Activated T-cell treated with anti-CD3 and anti-CD28 coated beads, Interleukin-2, amount 50 U/mL, for 4 hours (primary cell): ENCODE measurements around the gene FAM81A. TPM values are rescaled to one million over a fixed set of nuclear protein-coding genes. Genes with fewer than 3 reads are reported as not detected.
"Not testable (repeated sequence)": the region's sequence is repeated elsewhere in the genome, so short reads cannot be mapped to it uniquely, and the experiment has no call there.

Experiments
- ATAC-seq, 2 donors: fragments of 200-7000 bp; cut with Tn5 transposase; one replicate each; pipeline ENCODE4 v1.10.0; 2021
- DNase-seq: peaks from one replicate; pipeline ENCODE4 v3.0.0-alpha.2; 2020
- H3K27me3 Mint-ChIP-seq: one replicate; pipeline ENCODE4 v1.8.0; 2021; ENCODE audit warnings: low read depth, mixed read lengths
- H3K36me3 Mint-ChIP-seq: one replicate; pipeline ENCODE4 v1.8.0; 2022; ENCODE audit warnings: mixed read lengths; ENCODE audit not compliant: insufficient read depth
- H3K4me1 Mint-ChIP-seq: one replicate; pipeline ENCODE4 v1.8.0; 2021; ENCODE audit warnings: low read depth, mixed read lengths
- H3K4me3 Mint-ChIP-seq: one replicate; pipeline ENCODE4 v1.8.0; 2021; ENCODE audit warnings: mild to moderate bottlenecking, moderate library complexity, mixed read lengths
- H3K9me3 Mint-ChIP-seq: one replicate; pipeline ENCODE4 v1.8.0; 2021; ENCODE audit warnings: mixed read lengths
- total RNA-seq, 3 donors: library from RNA; stranded (reverse); gene quantifications; one replicate each; pipeline ENCODE4 v1.2.1, GENCODE V29; 2021

Gene FAM81A
- total RNA-seq, 3 donors from 2014 or later, result 0.08 to 0.81 (median 0.40) TPM

DNA sequence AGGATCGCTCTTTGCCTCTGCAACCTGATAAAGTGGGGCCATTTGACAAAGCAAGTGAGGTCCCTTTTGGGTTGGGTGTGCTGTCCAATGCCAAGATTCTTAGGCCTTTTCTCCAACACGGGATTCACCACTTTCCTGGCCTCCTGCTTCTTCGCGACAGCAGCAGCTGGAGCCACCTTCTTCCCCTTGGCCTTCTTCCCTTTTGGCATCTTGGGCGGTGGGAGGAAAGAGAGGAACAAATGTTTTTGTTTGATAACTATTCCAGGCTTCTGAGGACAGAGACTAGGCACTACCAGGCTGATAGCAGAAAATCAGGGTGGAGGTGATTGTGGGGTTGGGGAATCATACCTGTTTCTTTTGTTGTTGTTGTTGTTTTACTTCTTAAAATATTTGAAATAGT is 30.0 kb upstream of the FAM81A start:
- no peak for DNase-seq
- peaks cover 23% of the 10 kb centered on the region for H3K4me1 Mint-ChIP-seq
- no peaks in the 10 kb centered on the region for H3K36me3 Mint-ChIP-seq
- H3K27me3 Mint-ChIP-seq, result peaks cover 1% of the 10 kb centered on the region
- H3K4me3 Mint-ChIP-seq, result no peak overlapping the region
- ATAC-seq, result no peak
- no peaks in the 10 kb centered on the region for H3K9me3 Mint-ChIP-seq

GRCh38 chr15:59410391-59410896 is 27.5 kb upstream of the FAM81A start:
- no peaks in the 10 kb centered on the region for H3K36me3 Mint-ChIP-seq
- no peak for ATAC-seq

GRCh38 chr15:59413577-59413976 is 24.4 kb upstream of the FAM81A start:
- H3K9me3 Mint-ChIP-seq, result no peaks in the 10 kb centered on the region
- peaks cover 29% of the 10 kb centered on the region for H3K4me1 Mint-ChIP-seq
- DNase-seq (no peak), ATAC-seq (no peak)
- no peak overlapping the region for H3K4me3 Mint-ChIP-seq
- H3K36me3 Mint-ChIP-seq, result no peaks in the 10 kb centered on the region
- H3K27me3 Mint-ChIP-seq, result peaks cover 21% of the 10 kb centered on the region

More at GRCh38 chr15:59410391-59410896, 27.5 kb upstream of the FAM81A start:
- Mint-ChIP-seq H3K27me3 (peaks cover 10% of the 10 kb centered on the region), H3K4me3 (no peak overlapping the region), H3K9me3 (no peaks in the 10 kb centered on the region), H3K4me1 (peaks cover 31% of the 10 kb centered on the region)
- no peak for DNase-seq

GRCh38 chr15:59416816-59417215 is 21.2 kb upstream of the FAM81A start:
- H3K27me3 Mint-ChIP-seq, result peaks cover 20% of the 10 kb centered on the region
- no peaks in the 10 kb centered on the region for H3K9me3 Mint-ChIP-seq
- no peak overlapping the region for H3K4me3 Mint-ChIP-seq
- peaks cover 21% of the 10 kb centered on the region for H3K4me1 Mint-ChIP-seq
- no peaks in the 10 kb centered on the region for H3K36me3 Mint-ChIP-seq
- ATAC-seq (no peak), DNase-seq (no peak)

DNA sequence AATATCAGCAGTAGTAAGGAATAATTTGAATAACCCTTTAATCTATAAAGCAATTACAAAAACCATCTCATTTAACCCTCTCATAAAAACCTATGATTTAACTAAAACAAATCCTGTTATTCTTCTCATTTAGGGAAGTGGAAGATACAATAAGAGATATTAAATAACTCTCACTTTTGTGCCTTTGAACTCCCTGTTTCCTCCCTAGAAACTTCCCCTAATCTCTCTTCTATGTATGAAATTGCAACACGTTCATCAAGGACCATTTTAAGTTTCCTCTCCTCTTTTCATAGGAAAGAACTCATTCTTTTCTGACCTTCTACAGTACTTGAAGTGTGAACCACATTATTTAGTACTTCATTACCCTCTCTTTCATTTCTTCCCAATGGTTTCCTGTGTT is 18.8 kb upstream of the FAM81A start:
- no peak for ATAC-seq
- H3K36me3 Mint-ChIP-seq, result no peaks in the 10 kb centered on the region
- no peak for DNase-seq
- H3K27me3 Mint-ChIP-seq, result peaks cover 25% of the 10 kb centered on the region
- no peaks in the 10 kb centered on the region for H3K9me3 Mint-ChIP-seq
- peaks cover 5% of the 10 kb centered on the region for H3K4me1 Mint-ChIP-seq
- no peak overlapping the region for H3K4me3 Mint-ChIP-seq

DNA sequence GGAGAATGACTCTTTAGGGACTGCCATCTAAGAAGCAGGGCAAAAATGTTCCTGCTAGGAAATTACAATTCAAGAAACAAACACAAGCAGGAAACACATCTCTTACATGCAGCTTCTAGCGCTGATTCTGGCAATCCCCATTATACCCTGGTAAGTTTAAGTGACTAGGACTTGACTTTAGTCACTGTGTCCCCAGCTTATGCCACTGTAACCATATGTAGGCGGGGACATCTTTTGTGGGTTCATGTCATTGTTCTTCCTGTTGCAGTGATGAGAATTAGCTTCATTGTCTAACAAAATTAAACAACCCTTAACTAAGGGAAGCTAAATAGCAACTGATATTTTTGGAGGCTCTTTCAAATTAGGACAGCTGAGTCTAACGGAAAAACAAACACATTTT is 17.9 kb upstream of the FAM81A start:
- H3K27me3 Mint-ChIP-seq, result peaks cover 27% of the 10 kb centered on the region
- H3K36me3 Mint-ChIP-seq, result no peaks in the 10 kb centered on the region
- no peaks in the 10 kb centered on the region for H3K9me3 Mint-ChIP-seq
- H3K4me3 Mint-ChIP-seq, result no peak overlapping the region
- DNase-seq (no peak), ATAC-seq (peak; percentile 48 to 63)
- H3K4me1 Mint-ChIP-seq, result peaks cover 4% of the 10 kb centered on the region

DNA sequence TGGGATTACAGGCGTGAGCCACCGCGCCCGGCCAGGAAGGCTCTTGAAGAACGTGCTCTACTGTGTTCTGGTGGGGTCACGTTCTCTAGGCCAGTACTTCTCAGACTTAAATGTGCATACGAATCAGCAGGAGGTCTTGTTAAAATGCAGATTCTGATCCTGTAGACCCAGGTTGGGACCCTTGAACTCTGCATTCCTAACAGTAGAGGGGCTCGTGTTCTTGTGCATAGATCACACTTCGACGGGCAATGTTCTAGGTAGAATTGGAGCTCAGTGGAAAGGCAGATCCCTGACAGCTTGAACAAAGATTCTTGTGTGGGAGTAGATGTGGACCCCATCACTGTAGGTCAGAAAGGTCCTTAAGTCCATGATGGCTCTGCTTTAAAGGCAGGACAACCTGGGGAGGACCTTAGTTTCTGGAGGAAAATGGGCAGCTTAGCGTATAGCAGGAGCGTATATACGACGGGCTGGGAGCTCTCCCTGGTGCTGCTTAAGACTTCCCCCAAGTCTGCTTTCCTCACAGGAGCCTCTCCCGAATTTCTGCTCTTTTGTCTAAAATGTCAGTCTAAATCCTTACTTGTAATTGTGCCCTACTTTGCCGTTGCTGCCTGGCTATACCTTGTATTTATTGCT is 16.9 kb upstream of the FAM81A start:
- Mint-ChIP-seq H3K4me3 (no peak overlapping the region), H3K9me3 (no peaks in the 10 kb centered on the region), H3K36me3 (no peaks in the 10 kb centered on the region), H3K27me3 (peaks cover 24% of the 10 kb centered on the region), H3K4me1 (peaks cover 4% of the 10 kb centered on the region)
- ATAC-seq (no peak), DNase-seq (no peak)

DNA sequence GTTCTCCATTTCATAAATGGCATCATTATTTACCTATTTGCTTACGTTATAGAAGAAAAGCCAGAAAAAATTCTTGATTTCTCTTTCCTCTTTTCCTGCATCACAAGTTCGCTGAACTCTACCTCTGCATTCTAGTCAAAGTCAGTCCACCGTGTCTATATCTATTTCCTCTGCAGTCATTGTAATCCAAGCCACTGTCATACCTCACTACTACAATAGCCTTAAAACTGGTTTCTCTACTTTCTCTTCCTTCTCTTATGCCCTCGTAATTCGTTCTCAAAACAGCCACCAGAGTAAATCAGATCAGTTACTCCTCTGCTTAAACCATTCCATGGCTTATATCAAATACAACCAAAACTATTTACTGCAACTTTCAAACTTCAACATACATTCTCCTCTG is 13.4 kb upstream of the FAM81A start:
- peaks cover 12% of the 10 kb centered on the region for H3K9me3 Mint-ChIP-seq
- ATAC-seq (no peak), DNase-seq (no peak)
- H3K4me3 Mint-ChIP-seq, result no peak overlapping the region
- peaks cover 2% of the 10 kb centered on the region for H3K4me1 Mint-ChIP-seq
- H3K27me3 Mint-ChIP-seq, result peaks cover 26% of the 10 kb centered on the region
- H3K36me3 Mint-ChIP-seq, result no peaks in the 10 kb centered on the region

DNA sequence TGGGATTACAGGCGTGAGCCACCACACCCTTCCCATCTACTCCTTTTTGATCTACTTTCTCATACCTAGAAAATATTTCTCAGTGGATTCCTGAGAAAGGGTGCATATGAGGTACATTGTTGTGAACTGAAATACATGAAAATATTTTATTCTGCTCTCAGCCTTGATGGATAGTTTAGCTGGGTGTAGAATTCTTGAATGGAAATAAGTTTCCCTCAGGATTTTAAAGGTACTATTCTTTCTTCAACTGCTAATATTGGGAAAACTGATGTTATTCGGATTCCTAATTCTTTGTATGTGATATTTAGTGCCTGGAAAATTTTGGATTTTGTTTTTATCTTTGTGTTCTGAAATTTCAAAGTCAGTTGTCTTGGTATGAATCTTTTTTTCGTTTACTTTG is 9.1 kb upstream of the FAM81A start:
- DNase-seq, H3K36me3 Mint-ChIP-seq, H3K4me3 Mint-ChIP-seq, ATAC-seq, H3K4me1 Mint-ChIP-seq: not testable (repeated sequence)
- peaks cover 30% of the 10 kb centered on the region for H3K27me3 Mint-ChIP-seq
- H3K9me3 Mint-ChIP-seq, result peaks cover 15% of the 10 kb centered on the region

DNA sequence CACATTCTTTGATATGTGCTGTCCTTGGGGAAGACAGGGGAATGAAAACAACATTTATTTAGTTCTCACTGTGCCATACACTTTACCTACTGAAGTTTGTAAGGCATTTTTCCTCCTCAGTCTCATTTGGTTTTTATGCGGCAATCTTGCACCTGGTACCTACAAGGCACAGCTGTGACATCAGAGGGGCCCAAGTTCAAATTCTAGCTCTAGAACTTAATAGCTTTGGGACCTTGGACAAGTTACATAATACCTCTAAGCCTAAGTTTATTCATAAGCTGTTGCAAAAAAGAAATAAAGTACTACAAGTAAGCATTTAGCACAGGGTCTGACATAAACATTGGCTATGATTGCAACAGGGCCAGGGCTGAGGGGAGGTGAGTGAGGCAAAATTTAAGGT is 5.6 kb upstream of the FAM81A start:
- Mint-ChIP-seq H3K4me1 (peaks cover 10% of the 10 kb centered on the region), H3K36me3 (no peaks in the 10 kb centered on the region), H3K27me3 (peaks cover 51% of the 10 kb centered on the region), H3K9me3 (peaks cover 14% of the 10 kb centered on the region), H3K4me3 (no peak overlapping the region)
- no peak for ATAC-seq
- DNase-seq, result no peak

DNA sequence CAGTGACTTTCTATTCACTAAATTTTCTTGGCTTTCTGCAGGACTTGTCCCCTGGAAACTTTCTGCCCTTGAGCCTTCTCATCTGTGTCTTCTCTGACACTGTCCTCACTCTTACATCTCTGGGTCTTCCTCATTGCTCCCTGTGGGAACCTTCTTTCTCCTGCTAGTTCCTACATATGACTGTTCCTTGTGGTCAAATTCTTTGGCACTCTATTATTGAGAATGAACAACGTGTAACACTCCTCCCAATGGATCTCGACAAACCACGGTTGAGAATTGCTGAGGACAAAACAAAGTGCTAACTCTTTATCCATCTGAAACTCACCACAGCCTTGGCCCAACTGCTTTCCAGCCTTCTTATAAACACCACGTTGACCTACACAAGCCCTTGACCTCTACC is 3.5 kb upstream of the FAM81A start:
- H3K4me3 Mint-ChIP-seq, result no peak overlapping the region
- H3K9me3 Mint-ChIP-seq, result peaks cover 4% of the 10 kb centered on the region
- no peak for ATAC-seq
- DNase-seq, result no peak
- peaks cover 50% of the 10 kb centered on the region for H3K27me3 Mint-ChIP-seq
- H3K36me3 Mint-ChIP-seq, result no peaks in the 10 kb centered on the region
- H3K4me1 Mint-ChIP-seq, result peaks cover 21% of the 10 kb centered on the region

GRCh38 chr15:59436774-59437141 is 1.2 kb upstream of the FAM81A start:
- H3K36me3 Mint-ChIP-seq, result no peaks in the 10 kb centered on the region
- ATAC-seq (no peak), DNase-seq (no peak)
- no peaks in the 10 kb centered on the region for H3K9me3 Mint-ChIP-seq
- H3K4me1 Mint-ChIP-seq, result peaks cover 21% of the 10 kb centered on the region
- peak overlapping the region; percentile 79 for H3K4me3 Mint-ChIP-seq
- H3K27me3 Mint-ChIP-seq, result peaks cover 50% of the 10 kb centered on the region

GRCh38 chr15:59437142-59437816 is 707 bp upstream of the FAM81A start:
- peak overlapping the region; percentile 79 for H3K4me3 Mint-ChIP-seq
- no peaks in the 10 kb centered on the region for H3K36me3 Mint-ChIP-seq
- ATAC-seq (no peak), DNase-seq (no peak)
- peaks cover 49% of the 10 kb centered on the region for H3K27me3 Mint-ChIP-seq
- peaks cover 21% of the 10 kb centered on the region for H3K4me1 Mint-ChIP-seq
- no peaks in the 10 kb centered on the region for H3K9me3 Mint-ChIP-seq

GRCh38 chr15:59438625-59439290 is 772 bp downstream of the FAM81A start:
- H3K27me3 Mint-ChIP-seq, result peaks cover 42% of the 10 kb centered on the region
- no peaks in the 10 kb centered on the region for H3K36me3 Mint-ChIP-seq
- H3K4me1 Mint-ChIP-seq, result peaks cover 21% of the 10 kb centered on the region
- ATAC-seq (no peak), DNase-seq (no peak)
- H3K4me3 Mint-ChIP-seq, result peak overlapping the region; percentile 66
- H3K9me3 Mint-ChIP-seq, result no peaks in the 10 kb centered on the region

DNA sequence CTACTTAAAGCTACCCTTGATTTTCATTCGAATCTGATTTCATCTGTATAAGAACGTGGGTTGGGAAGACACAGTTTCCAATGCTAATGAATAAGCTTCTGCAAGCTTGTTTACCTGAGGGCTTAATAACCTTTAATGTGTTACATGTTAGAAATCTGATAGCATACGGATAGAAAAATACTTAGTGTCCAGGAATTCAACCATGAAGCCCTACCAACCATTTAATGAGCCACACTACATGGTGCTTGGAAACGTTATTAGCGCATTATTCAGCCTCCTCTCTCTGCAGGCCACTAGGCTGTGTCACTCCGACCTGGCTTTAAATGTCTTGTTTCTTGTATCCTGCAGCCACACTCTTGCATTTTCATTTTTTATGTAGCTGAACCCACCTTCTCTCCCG is 1.6 kb downstream of the FAM81A start:
- H3K4me3 Mint-ChIP-seq, result no peak overlapping the region
- H3K4me1 Mint-ChIP-seq, result peaks cover 21% of the 10 kb centered on the region
- H3K36me3 Mint-ChIP-seq, result no peaks in the 10 kb centered on the region
- ATAC-seq (no peak), DNase-seq (no peak)
- H3K27me3 Mint-ChIP-seq, result peaks cover 36% of the 10 kb centered on the region
- H3K9me3 Mint-ChIP-seq, result no peaks in the 10 kb centered on the region
